ENCODE results near the gene C1QTNF3.

GRCh38 chr5:34016222-34016621 lies 26.8 kb downstream of the C1QTNF3 start:
- TF ChIP-seq ZNF521 (tag by site-specific recombination; IDR thresholded peaks at IDR 0.05) (no peak), ZNF792 (tag by site-specific recombination; IDR thresholded peaks at IDR 0.05) (no peak), ZNF433 (tag by site-specific recombination; IDR thresholded peaks at IDR 0.05; ENCODE audit: low read depth) (no peak), ZNF404 (tag by site-specific recombination; IDR thresholded peaks at IDR 0.05) (no peak), ZNF558 (tag by site-specific recombination; IDR thresholded peaks at IDR 0.05) (no peak), ZNF530 (tag by site-specific recombination; IDR thresholded peaks at IDR 0.05; ENCODE audit: low read depth) (no peak)
- TF ChIP-seq, protein P1, sequence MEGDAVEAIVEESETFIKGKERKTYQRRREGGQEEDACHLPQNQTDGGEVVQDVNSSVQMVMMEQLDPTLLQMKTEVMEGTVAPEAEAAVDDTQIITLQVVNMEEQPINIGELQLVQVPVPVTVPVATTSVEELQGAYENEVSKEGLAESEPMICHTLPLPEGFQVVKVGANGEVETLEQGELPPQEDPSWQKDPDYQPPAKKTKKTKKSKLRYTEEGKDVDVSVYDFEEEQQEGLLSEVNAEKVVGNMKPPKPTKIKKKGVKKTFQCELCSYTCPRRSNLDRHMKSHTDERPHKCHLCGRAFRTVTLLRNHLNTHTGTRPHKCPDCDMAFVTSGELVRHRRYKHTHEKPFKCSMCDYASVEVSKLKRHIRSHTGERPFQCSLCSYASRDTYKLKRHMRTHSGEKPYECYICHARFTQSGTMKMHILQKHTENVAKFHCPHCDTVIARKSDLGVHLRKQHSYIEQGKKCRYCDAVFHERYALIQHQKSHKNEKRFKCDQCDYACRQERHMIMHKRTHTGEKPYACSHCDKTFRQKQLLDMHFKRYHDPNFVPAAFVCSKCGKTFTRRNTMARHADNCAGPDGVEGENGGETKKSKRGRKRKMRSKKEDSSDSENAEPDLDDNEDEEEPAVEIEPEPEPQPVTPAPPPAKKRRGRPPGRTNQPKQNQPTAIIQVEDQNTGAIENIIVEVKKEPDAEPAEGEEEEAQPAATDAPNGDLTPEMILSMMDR (tag by site-specific recombination; IDR thresholded peaks at IDR 0.05) = no peak
